ENCODE results near the gene TMEM235.

Gene TMEM235

GRCh38 chr17:78255953-78256706 lies 24.7 kb downstream of the TMEM235 start:
- no peak for DNase-seq

GRCh38 chr17:78256707-78257591 lies 25.5 kb downstream of the TMEM235 start:
- no peak for DNase-seq

GRCh38 chr17:78257810-78258322 lies 26.4 kb downstream of the TMEM235 start:
- no peak for DNase-seq

GRCh38 chr17:78258323-78259191 lies 27.1 kb downstream of the TMEM235 start:
- DNase-seq = peak; percentile 13

GRCh38 chr17:78259192-78259554 lies 27.7 kb downstream of the TMEM235 start:
- DNase-seq = no peak

GRCh38 chr17:78263063-78263735 lies 31.8 kb downstream of the TMEM235 start:
- no peak for DNase-seq

- no peak for DNase-seq
Measured at GRCh38 chr17:78263736-78264340, 32.4 kb downstream of the TMEM235 start.

GRCh38 chr17:78264590-78264989 lies 33.2 kb downstream of the TMEM235 start:
- DNase-seq = no peak

GRCh38 chr17:78265121-78265520 lies 33.7 kb downstream of the TMEM235 start:
- no peak for DNase-seq

GRCh38 chr17:78266231-78266631 lies 34.8 kb downstream of the TMEM235 start:
- no peak for DNase-seq

GRCh38 chr17:78266771-78267170 lies 35.3 kb downstream of the TMEM235 start:
- no peak for DNase-seq

GRCh38 chr17:78267253-78268073 lies 36.0 kb downstream of the TMEM235 start:
- DNase-seq = no peak

- no peak for DNase-seq
Measured at GRCh38 chr17:78268191-78268874, 36.9 kb downstream of the TMEM235 start.

GRCh38 chr17:78268951-78269905 lies 37.8 kb downstream of the TMEM235 start:
- DNase-seq = peak; percentile 24

- no peak for DNase-seq
Measured at GRCh38 chr17:78269955-78270381, 38.5 kb downstream of the TMEM235 start.

GRCh38 chr17:78271419-78272170 lies 40.2 kb downstream of the TMEM235 start:
- no peak for DNase-seq

- no peak for DNase-seq
Measured at GRCh38 chr17:78272181-78272913, 40.9 kb downstream of the TMEM235 start.
